Fibroblast of lung (primary cell): Measurements from ENCODE around the gene DNAH8.

Experiments used
- CTCF ChIP-seq, 2 donors: IDR thresholded peaks in 1 of 2; conservative IDR thresholded peaks in 1 of 2; 1 replicate in 1 of 2; 2 replicates in 1 of 2; pipeline ENCODE4 v1.5.1; 2011 to 2012; ENCODE audit warnings: low read length in 2 of 2, control low read depth in 1 of 2, inconsistent platforms in 1 of 2, low read depth in 1 of 2, mild to moderate bottlenecking in 1 of 2
- EZH2 ChIP-seq: IDR thresholded peaks from 2 replicates; pipeline ENCODE4 v1.5.1; 2012; ENCODE audit warnings: low read length, control low read depth, mild to moderate bottlenecking; ENCODE audit errors: missing control alignments

- no peak for TF ChIP-seq CTCF (conservative IDR thresholded peaks at IDR 0.05 in 1 of 2, IDR thresholded peaks at IDR 0.05 in 1 of 2; ENCODE audit: low read depth in 1 of 2, low read length in 2 of 2)
- no peak for TF ChIP-seq EZH2
These were observed 288.4 kb downstream of the DNAH8 start for GRCh38 chr6:39003492-39003891.
